Activated T-helper 17 cell treated with anti-CD3 and anti-CD28 coated beads, Interleukin-2, amount 50 U/mL, for 72 hours (primary cell): ENCODE measurements around the gene PSENEN. TPM values are rescaled to one million over a fixed set of nuclear protein-coding genes. Genes with fewer than 3 reads are reported as not detected.

Source experiments
- ATAC-seq: fragments of 150-1000 bp; cut with Tn5 transposase; replicated peaks from 2 replicates; pipeline ENCODE4 v1.10.0; 2021; ENCODE audit warnings: mild to moderate bottlenecking, moderate library complexity
- H3K27ac Mint-ChIP-seq: one replicate; pipeline ENCODE4 v1.8.0; 2022; ENCODE audit warnings: mixed read lengths
- H3K27me3 Mint-ChIP-seq: one replicate; pipeline ENCODE4 v1.8.0; 2022; ENCODE audit warnings: mixed read lengths
- H3K36me3 Mint-ChIP-seq: one replicate; pipeline ENCODE4 v1.8.0; 2022; ENCODE audit warnings: low read depth, mild to moderate bottlenecking, mixed read lengths
- H3K4me1 Mint-ChIP-seq: one replicate; pipeline ENCODE4 v1.8.0; 2022; ENCODE audit warnings: mixed read lengths
- H3K4me3 Mint-ChIP-seq: one replicate; pipeline ENCODE4 v1.8.0; 2022; ENCODE audit warnings: mild to moderate bottlenecking, mixed read lengths
- H3K9me3 Mint-ChIP-seq: one replicate; pipeline ENCODE4 v1.8.0; 2022; ENCODE audit warnings: mixed read lengths
- total RNA-seq, 2 donors: library from RNA; stranded (reverse); gene quantifications; one replicate each; pipeline ENCODE4 v1.2.3, GENCODE V29; 2022

Gene PSENEN, protein sequence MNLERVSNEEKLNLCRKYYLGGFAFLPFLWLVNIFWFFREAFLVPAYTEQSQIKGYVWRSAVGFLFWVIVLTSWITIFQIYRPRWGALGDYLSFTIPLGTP
- total RNA-seq, result 10 to 100 TPM; 34.0 to 51.2 TPM

DNA sequence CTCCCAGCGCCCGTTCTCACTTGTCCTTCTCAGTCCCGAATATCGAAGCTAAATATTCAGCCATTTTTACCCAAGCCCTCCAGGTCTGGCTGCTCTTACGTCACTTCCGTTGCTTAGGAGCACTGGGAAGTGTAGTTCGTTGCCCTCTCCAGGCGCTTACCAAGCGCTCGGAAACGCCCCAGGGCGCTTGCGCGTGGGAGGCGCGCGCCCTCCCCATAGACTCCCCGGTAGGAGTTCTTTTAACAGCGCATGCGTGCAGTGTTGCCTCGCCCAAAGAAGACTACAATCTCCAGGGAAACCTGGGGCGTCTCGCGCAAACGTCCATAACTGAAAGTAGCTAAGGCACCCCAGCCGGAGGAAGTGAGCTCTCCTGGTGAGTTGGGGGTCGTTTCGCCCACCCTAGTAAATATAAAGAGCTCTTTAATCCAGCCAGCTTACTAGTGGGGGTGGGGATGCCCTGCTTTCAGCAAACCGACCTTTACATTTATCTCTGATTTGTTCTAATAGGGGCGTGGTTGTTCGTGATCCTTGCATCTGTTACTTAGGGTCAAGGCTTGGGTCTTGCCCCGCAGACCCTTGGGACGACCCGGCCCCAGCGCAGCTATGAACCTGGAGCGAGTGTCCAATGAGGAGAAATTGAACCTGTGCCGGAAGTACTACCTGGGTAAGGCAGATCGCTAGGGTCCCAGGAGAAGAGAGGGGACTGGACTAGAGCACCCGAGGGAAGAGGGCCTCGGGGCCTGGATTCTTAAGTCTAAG is at the start of gene PSENEN, which contains the start of gene U2AF1L4:
PSENEN (plus strand) TSS at position 324 of the 759 bp plus-strand sequence; CDS start at position 604, 280 bp downstream.
U2AF1L4 (minus strand) TSS at position 91 of the 759 bp plus-strand sequence; CDS start at position 64, 27 bp downstream.
- peaks cover 17% of the 10 kb centered on the region for H3K4me1 Mint-ChIP-seq
- peak within 1 kb of the TSS; percentile 96 for H3K27ac Mint-ChIP-seq
- ATAC-seq, result peak; percentile 66
- peak within 1 kb of the TSS; percentile 95 for H3K4me3 Mint-ChIP-seq
- no peaks in the 10 kb centered on the region for H3K9me3 Mint-ChIP-seq
- peaks cover 37% of the 10 kb centered on the region for H3K36me3 Mint-ChIP-seq
- no peaks in the 10 kb centered on the region for H3K27me3 Mint-ChIP-seq

DNA sequence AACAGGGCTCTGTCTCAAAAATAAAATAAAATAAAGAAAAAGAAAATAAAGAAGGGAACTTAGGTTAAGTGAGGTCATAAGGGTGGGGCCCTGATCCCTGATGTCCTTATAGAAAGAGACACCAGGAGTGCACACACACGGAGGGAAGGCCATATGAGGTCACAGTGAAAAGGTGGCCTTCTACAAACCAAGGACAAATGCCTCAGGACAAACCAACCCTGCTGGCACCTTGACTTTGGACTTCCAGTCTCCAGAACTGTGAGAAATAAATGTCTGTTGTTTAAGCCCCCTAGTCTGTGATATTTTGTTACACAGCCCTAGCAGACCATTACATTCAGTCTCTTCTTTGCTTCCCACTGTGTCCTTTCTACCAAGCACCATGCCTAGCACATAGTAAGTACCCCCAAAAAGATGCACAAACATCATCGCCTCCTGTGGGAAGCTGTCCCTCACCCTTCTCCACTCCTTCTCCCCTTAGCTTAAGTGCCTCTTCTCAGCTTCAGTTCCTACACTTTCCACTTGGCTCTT is 49.5 kb upstream of the PSENEN start:
- H3K27me3 Mint-ChIP-seq, result no peaks in the 10 kb centered on the region
- no peak for ATAC-seq
- no peak overlapping the region for H3K4me3 Mint-ChIP-seq
- H3K27ac Mint-ChIP-seq, result no peak overlapping the region
- H3K9me3 Mint-ChIP-seq, result no peaks in the 10 kb centered on the region
- no peaks in the 10 kb centered on the region for H3K36me3 Mint-ChIP-seq
- peaks cover 4% of the 10 kb centered on the region for H3K4me1 Mint-ChIP-seq

DNA sequence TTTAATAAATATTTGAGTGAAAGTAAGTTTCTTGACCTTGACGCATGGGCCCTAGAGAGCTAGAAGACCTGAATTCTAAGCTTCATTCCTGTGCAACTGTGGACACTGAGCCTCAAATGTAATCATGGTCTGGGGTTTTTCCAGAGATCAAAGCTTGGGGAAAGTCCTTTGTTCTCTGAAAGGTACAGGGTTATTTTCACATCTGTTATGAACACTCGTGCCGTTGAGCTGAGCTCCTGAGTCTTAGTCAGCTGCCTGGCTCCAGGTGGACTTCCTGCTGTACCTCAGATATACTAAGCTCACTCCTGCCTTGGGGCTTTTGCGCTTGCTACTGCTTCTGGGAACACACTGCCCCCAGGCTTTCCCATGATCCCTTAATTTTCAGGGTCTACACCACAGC is 48.6 kb upstream of the PSENEN start:
- no peaks in the 10 kb centered on the region for H3K36me3 Mint-ChIP-seq
- H3K27me3 Mint-ChIP-seq, result no peaks in the 10 kb centered on the region
- no peaks in the 10 kb centered on the region for H3K9me3 Mint-ChIP-seq
- ATAC-seq, result peak; percentile 62
- H3K4me1 Mint-ChIP-seq, result peaks cover 4% of the 10 kb centered on the region
- H3K27ac Mint-ChIP-seq, result no peak overlapping the region
- peak overlapping the region; percentile 12 for H3K4me3 Mint-ChIP-seq

DNA sequence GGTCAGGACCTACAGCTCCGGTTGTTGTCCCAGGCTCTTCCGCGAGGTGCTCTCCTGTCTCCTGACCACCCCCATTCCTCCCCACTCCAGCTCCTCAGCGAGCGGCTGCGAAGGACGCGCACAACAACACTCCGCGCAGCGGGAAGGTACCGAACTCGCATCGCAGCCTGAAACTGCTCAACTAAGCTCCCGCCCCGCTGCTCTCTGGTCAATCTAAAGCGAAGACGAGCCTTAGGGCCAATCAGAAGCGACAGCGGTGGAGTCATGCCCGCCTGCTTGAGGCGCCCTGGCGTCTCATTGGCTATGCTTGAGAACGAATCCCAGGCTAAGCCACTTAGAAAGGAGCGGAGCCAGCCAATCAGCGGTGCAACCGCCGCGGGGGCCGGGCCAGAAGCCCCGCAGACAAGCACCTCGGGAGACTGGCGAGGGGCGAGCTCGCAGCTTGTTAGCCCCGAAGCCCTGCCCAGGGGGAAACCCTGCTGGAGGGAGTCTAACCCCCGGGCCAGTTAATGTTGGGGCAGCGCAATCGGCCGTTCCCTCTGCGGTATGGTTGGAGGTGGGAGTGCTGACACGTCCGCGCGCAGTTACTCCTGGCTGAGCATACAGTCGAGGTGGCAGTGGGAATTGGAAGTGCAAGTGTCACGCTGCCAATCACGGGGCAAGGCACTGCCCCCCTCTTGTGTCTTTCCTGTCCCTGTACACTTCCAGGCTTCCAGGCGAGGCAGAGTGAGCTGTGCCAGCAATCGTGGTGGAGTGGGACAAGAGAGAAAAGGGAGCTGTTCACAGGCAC is 43.0 kb upstream of the PSENEN start:
- peak overlapping the region; percentile 93 for H3K27ac Mint-ChIP-seq
- peaks cover 5% of the 10 kb centered on the region for H3K4me1 Mint-ChIP-seq
- ATAC-seq, result peak; percentile 99
- H3K9me3 Mint-ChIP-seq, result no peaks in the 10 kb centered on the region
- H3K27me3 Mint-ChIP-seq, result no peaks in the 10 kb centered on the region
- peaks cover 5% of the 10 kb centered on the region for H3K36me3 Mint-ChIP-seq
- H3K4me3 Mint-ChIP-seq, result peak overlapping the region; percentile 91

DNA sequence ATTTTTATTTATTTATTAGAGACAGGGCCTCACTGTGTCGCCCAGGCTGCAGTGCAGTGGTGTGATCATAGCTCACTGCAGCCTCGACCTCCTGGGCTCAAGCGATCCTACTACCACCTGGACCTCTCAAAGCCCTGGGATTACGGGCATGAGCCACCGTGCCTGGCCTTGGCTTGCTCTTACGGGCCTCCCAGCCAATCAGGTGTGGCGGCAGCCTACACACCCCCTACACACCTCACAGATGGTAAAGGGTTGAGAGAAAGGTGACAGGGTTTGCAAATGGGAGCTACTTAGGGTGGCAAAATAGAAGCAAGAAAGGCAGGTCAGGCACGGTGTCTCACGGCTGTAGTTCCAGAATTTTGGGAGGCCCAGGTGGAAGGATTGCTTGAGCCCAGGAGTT is 42.1 kb upstream of the PSENEN start:
- Mint-ChIP-seq H3K27me3 (no peaks in the 10 kb centered on the region), H3K4me1 (peaks cover 5% of the 10 kb centered on the region), H3K27ac (no peak overlapping the region), H3K36me3 (peaks cover 5% of the 10 kb centered on the region), H3K4me3 (no peak overlapping the region), H3K9me3 (no peaks in the 10 kb centered on the region)
- ATAC-seq, result no peak

DNA sequence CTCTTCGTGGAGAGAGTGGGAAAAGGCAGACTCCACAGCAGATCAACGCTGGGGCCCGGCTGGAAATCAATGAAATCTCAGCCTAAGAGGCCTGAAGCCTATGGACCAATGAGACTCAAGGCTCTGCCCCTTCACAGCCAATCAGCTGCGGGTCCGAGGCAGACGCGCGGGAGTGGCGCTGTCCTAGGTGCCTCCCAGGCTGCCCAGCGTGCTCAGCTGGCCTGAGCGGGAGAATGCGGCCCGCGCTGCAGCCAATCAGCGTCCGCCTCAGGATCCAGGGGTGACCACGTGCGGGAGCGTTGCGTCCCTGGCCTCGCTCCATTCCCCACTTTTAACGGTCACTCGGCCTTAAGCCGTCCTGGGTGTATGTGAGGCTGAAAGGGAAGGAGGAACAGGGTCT is 41.2 kb upstream of the PSENEN start, which contains the start of gene ZBTB32:
ZBTB32 (plus strand) TSS at position 341 of the 400 bp plus-strand sequence. CDS start 10,069 bp downstream, outside the sequence.
- Mint-ChIP-seq H3K27me3 (no peaks in the 10 kb centered on the region), H3K4me1 (peaks cover 5% of the 10 kb centered on the region), H3K9me3 (no peaks in the 10 kb centered on the region), H3K4me3 (no peak within 1 kb of the TSS), H3K36me3 (peaks cover 5% of the 10 kb centered on the region), H3K27ac (no peak within 1 kb of the TSS)
- no peak for ATAC-seq

DNA sequence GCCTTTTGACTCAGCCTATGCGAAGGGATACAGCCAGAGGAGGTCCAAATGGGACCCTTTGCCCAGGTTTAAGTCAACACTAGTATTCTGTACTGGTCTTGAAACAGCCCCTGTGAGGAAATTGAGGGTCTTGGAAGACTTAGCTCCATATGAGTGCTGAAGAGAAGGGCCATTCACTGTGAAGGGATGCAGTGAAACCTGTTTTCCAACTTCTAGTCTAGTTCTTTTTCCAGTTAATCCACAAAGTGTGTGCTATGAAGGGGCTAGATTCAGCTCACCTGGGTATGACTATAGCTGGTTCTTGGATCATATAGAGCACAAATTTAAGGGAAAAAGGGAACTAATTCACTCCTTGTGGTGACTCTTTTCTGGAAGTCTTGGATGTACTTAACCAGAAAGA is 37.1 kb upstream of the PSENEN start:
- no peak for ATAC-seq
- Mint-ChIP-seq H3K36me3 (peaks cover 24% of the 10 kb centered on the region), H3K27ac (no peak overlapping the region), H3K27me3 (no peaks in the 10 kb centered on the region), H3K9me3 (no peaks in the 10 kb centered on the region), H3K4me1 (peaks cover 8% of the 10 kb centered on the region), H3K4me3 (no peak overlapping the region)

DNA sequence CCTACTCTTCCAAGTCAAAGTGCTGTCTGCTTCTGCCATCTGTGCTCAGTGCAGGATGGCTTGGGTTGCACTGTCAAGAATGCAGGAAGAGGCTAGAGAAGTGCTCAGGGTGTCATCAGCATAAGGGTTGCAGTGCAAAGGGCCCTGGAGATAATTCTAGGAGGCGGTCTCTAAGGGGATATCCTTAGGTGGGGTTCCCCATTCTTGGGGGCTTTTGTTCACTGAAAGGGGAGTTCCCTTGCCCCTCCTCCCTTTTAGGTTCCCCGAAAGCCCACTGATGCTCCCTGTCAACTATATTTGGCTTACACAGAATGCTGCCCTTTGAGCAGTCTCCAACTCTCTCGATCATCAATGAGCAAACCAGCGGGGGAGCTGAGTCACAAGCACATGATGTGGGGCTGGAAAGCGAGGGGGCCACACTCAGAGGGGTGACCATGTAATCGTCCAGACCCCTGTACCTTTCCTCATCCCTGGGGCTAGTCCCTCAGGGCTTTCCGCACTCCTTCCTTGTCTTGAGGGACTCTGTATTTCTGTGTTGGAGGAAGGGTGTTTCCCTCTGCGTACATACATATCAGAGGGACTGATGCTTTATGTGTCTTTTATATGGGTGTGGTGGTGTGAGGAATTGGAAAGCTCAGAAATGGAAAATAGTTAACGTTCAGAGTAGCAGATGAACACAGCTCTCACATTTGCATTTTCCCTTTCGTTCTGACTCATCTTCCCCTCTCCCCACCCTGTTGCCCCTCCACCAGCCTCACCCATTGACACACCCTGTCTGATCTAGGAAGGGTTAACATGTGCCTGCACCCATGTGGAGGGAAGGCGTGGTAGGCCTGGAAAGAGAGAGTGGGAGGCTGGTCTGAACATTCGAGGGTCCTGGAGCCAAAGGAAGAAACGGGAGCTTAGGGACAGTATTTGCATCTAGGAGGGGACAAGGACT is 34.4 kb upstream of the PSENEN start:
- Mint-ChIP-seq H3K4me1 (peaks cover 8% of the 10 kb centered on the region), H3K9me3 (no peaks in the 10 kb centered on the region), H3K4me3 (peak overlapping the region; percentile 96), H3K27ac (peak overlapping the region; percentile 98), H3K36me3 (peaks cover 51% of the 10 kb centered on the region), H3K27me3 (no peaks in the 10 kb centered on the region)
- ATAC-seq, result peak; percentile 52

DNA sequence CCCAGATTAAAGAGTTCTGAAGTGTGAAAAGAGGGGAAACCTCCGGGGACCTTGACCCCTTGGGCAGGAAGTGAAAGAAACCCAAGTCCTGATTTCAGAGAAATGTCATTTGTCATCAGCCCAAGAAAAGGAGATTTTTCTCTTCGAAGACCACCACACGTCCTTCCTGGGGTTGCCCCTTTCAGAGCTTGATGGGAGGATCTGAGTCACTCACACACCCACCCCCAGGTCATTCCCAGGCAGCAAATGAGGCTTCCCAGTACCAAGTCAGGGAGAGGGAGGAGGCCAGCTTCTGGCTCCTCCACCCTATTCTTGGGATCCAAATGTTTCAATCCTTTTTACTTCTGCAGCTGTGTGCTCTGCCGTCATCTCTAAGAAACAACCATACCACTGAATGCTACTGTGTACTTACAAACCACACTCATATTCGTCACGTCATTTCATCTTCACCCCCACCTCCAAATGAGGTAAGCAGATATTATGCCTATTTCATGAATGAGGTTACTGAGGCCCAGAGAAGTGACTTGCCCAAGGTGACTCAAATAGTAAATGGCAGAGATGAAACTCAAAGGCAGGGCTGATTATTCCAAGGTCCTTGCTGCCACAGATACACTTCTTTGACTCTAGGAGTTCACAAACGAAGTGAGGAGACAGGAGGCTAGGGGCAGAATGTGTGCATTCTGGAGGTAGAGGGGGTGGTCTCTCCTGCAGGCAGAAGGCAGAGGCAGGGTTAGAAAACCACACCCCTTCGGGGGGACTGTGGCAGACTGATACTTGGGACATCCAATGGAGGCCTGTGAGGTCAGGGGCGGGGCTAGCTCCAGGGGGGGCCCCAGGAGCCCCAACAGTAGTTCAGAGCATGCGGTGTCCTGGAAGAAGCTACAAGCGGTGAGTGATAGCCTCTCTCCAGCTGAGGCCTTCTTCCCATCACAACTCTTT is 32.6 kb upstream of the PSENEN start:
- H3K27me3 Mint-ChIP-seq, result no peaks in the 10 kb centered on the region
- H3K4me1 Mint-ChIP-seq, result peaks cover 8% of the 10 kb centered on the region
- no peaks in the 10 kb centered on the region for H3K9me3 Mint-ChIP-seq
- peak overlapping the region; percentile 98 for H3K27ac Mint-ChIP-seq
- H3K4me3 Mint-ChIP-seq, result peak overlapping the region; percentile 96
- H3K36me3 Mint-ChIP-seq, result peaks cover 66% of the 10 kb centered on the region
- peak; percentile 55 for ATAC-seq

DNA sequence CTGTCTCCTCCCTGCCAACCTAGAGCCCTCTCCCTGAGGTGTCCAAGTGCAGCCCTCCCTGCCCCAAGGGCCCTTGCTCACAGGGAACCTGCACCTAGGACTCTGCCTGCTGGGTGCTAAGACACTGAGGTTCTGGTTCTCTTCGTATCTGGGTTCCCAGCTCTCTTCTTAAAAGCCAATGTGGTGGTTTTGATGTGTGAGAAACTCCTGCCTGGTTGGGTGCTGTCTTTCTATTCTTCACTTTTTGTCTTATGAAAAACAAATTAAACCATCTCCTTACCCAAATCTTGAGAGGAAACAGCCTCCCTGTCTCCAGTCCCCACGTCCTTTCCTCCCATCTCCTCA is 32.0 kb upstream of the PSENEN start:
- Mint-ChIP-seq H3K36me3 (peaks cover 68% of the 10 kb centered on the region), H3K27ac (peak overlapping the region; percentile 98), H3K4me1 (peaks cover 8% of the 10 kb centered on the region), H3K4me3 (peak overlapping the region; percentile 96), H3K27me3 (no peaks in the 10 kb centered on the region), H3K9me3 (no peaks in the 10 kb centered on the region)
- no peak for ATAC-seq

DNA sequence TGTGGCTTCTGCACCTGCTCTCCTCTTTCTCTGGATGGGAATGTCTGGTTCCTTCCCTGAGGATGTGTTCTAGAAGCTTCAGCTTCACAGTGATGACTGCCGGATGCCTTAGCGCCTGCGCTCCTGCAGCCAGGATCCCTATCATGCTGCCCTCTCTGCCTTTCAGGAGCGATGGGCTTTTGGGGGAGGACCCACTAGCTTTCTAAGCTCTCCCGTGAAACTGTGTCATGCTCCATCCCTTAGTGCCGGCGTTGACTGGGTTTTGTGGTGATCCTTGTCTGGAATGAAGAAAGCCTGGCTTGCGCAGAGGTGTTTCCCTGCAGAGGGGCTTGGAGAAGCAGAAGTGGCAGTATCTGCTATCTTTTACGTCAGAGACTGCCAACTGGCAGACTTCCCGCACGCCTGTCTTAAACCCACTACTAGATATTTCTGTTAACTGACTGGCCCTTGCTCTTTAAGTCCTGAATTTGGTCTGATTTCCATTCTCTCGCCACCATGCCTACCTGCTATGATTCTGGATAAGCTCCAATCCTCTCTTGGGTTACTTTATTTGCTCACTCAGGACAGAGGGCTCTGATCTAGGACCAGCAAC is 31.5 kb upstream of the PSENEN start:
- Mint-ChIP-seq H3K27me3 (no peaks in the 10 kb centered on the region), H3K36me3 (peaks cover 73% of the 10 kb centered on the region), H3K27ac (peak overlapping the region; percentile 98), H3K4me1 (peaks cover 8% of the 10 kb centered on the region), H3K4me3 (peak overlapping the region; percentile 96), H3K9me3 (no peaks in the 10 kb centered on the region)
- no peak for ATAC-seq

DNA sequence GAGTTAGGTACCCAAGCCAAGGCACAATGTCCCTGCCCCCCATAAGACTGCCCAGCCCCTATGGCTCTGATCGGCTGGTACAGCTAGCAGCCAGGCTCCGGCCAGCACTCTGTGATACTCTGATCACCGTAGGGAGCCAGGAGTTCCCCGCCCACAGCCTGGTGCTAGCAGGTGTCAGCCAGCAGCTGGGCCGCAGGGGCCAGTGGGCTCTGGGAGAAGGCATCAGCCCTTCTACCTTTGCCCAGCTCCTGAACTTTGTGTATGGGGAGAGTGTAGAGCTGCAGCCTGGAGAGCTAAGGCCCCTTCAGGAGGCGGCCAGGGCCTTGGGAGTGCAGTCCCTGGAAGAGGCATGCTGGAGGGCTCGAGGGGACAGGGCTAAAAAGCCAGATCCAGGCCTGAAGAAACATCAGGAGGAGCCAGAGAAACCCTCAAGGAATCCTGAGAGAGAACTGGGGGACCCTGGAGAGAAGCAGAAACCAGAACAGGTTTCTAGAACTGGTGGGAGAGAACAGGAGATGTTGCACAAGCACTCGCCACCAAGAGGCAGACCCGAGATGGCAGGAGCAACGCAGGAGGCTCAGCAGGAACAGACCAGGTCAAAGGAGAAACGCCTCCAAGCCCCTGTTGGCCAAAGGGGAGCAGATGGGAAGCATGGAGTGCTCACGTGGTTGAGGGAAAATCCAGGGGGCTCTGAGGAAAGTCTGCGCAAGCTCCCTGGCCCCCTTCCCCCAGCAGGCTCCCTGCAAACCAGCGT is 30.7 kb upstream of the PSENEN start:
- H3K4me1 Mint-ChIP-seq, result peaks cover 8% of the 10 kb centered on the region
- ATAC-seq, result no peak
- peak overlapping the region; percentile 96 for H3K4me3 Mint-ChIP-seq
- H3K9me3 Mint-ChIP-seq, result no peaks in the 10 kb centered on the region
- peaks cover 81% of the 10 kb centered on the region for H3K36me3 Mint-ChIP-seq
- H3K27me3 Mint-ChIP-seq, result no peaks in the 10 kb centered on the region
- peak overlapping the region; percentile 98 for H3K27ac Mint-ChIP-seq
